HTERT RPE-1 (cell line): ENCODE results near the gene DUSP3.

Source experiments
- in situ Hi-C: fragments of 300-500 bp; cut with MboI; formaldehyde crosslinking; loops from 4 replicates; pipeline ENCODE4 v1.14.3; 2020; ENCODE audit warnings: low sequenced_read_pairs

Gene DUSP3

GRCh38 chr17:43769859-43770258 lies 8.9 kb downstream of the DUSP3 start:
- in situ Hi-C loops = no loop called here

- in situ Hi-C loops = no loop called here
Measured at GRCh38 chr17:43769426-43769825, 9.4 kb downstream of the DUSP3 start.

- in situ Hi-C loops = no loop called here
Measured at GRCh38 chr17:43768943-43769342, 9.8 kb downstream of the DUSP3 start.

- in situ Hi-C loops = no loop called here
Measured at GRCh38 chr17:43768382-43768781, 10.4 kb downstream of the DUSP3 start.

- in situ Hi-C loops = no loop called here
Measured at GRCh38 chr17:43767713-43768059, 11.1 kb downstream of the DUSP3 start.

- in situ Hi-C loops = no loop called here
Measured at GRCh38 chr17:43767053-43767712, 11.6 kb downstream of the DUSP3 start.

GRCh38 chr17:43766413-43767052 lies 12.2 kb downstream of the DUSP3 start:
- in situ Hi-C loops = no loop called here

GRCh38 chr17:43760254-43760852 lies 18.4 kb downstream of the DUSP3 start:
- in situ Hi-C loops = no loop called here

GRCh38 chr17:43759836-43760235 lies 18.9 kb downstream of the DUSP3 start:
- in situ Hi-C loops = no loop called here

GRCh38 chr17:43758497-43759174 lies 20.1 kb downstream of the DUSP3 start, which contains the start of gene SOST:
SOST (minus strand) TSS chr17:43758791; CDS start chr17:43758741, 50 bp downstream.
- in situ Hi-C loops = no loop called here

- in situ Hi-C loops = no loop called here
Measured at GRCh38 chr17:43758086-43758485, 20.7 kb downstream of the DUSP3 start.

GRCh38 chr17:43757171-43757660 lies 21.6 kb downstream of the DUSP3 start:
- in situ Hi-C loops = no loop called here

- in situ Hi-C loops = no loop called here
Measured at GRCh38 chr17:43756201-43756600, 22.6 kb downstream of the DUSP3 start.

GRCh38 chr17:43755389-43755875 lies 23.3 kb downstream of the DUSP3 start:
- in situ Hi-C loops = no loop called here

GRCh38 chr17:43754947-43755346 lies 23.8 kb downstream of the DUSP3 start:
- in situ Hi-C loops = no loop called here

- in situ Hi-C loops = no loop called here
Measured at GRCh38 chr17:43753493-43754129, 25.2 kb downstream of the DUSP3 start.

- in situ Hi-C loops = no loop called here
Measured at GRCh38 chr17:43750153-43750552, 28.6 kb downstream of the DUSP3 start.

GRCh38 chr17:43745541-43745940 lies 33.2 kb downstream of the DUSP3 start:
- in situ Hi-C loops = no loop called here

- in situ Hi-C loops = no loop called here
Measured at GRCh38 chr17:43741636-43742035, 37.1 kb downstream of the DUSP3 start.

- in situ Hi-C loops = no loop called here
Measured at GRCh38 chr17:43740541-43740940, 38.2 kb downstream of the DUSP3 start.

- in situ Hi-C loops = no loop called here
Measured at GRCh38 chr17:43737722-43738121, 41.1 kb downstream of the DUSP3 start.
